Left colon (tissue), 2 donors: Measurements from ENCODE around the gene DDX23. TPM values are rescaled to one million over a fixed set of nuclear protein-coding genes. Genes with fewer than 3 reads are reported as not detected.
A peak's percentile ranks its signal among the peaks of the same experiment; 100 is the strongest.
"Not testable (repeated sequence)": the region's sequence is repeated elsewhere in the genome, so short reads cannot be mapped to it uniquely, and the experiment has no call there.

Experiments used
- ATAC-seq: fragments of 200-7000 bp; cut with Tn5 transposase; one replicate; pipeline ENCODE4 v1.9.1; 2020; ENCODE audit warnings: mild to moderate bottlenecking, moderate library complexity
- DNase-seq, 2 donors: peaks; one replicate each; pipeline ENCODE4 v3.0.0-alpha.2; 2020
- intact Hi-C, 2 donors: fragments of 100-400 bp; cut with DNase I in 1 of 2; cut with micrococcal nuclease in 1 of 2; formaldehyde crosslinking; loops; one replicate each; pipeline versions ENCODE4 v1.11.2 to v1.14.0; 2022; cut with DNase I, micrococcal nuclease
- total RNA-seq, 2 donors: library from RNA; stranded (reverse); fragmentation: NEBNext Ultra II Directional; extraction: Animal tissue kit (Norgen Biotek cat#: 25700); gene quantifications; one replicate each; pipeline ENCODE4 v1.2.1, GENCODE V29; 2021
- donor health status: DM: no; HTN: no; CAD: no.
- donor health status: DM: yes; HTN: yes; CAD: no.

DDX23 gene
- total RNA-seq, 2 donors from 2014 or later, result 74.6 to 79.8 TPM

- ATAC-seq (peak; percentile 38), DNase-seq (no peak)
- intact Hi-C loops, result no loop called here
Measured at GRCh38 chr12:48866052-48866711, 14.2 kb upstream of the DDX23 start.

GRCh38 chr12:48865281-48866051 lies 13.5 kb upstream of the DDX23 start, which contains the start of gene RND1:
RND1 (minus strand) TSS chr12:48865870; CDS start chr12:48865767, 103 bp downstream.
- intact Hi-C loops, result no loop called here
- ATAC-seq, result peak; percentile 94
- DNase-seq, result peak; percentile 87 to 92

- intact Hi-C loops, result no loop called here
- no peak for ATAC-seq
Measured at GRCh38 chr12:48863291-48863690, 11.3 kb upstream of the DDX23 start.

GRCh38 chr12:48862760-48863159 lies 10.8 kb upstream of the DDX23 start:
- no peak for ATAC-seq
- intact Hi-C loops, result no loop called here

More at GRCh38 chr12:48863291-48863690, 11.3 kb upstream of the DDX23 start:
- DNase-seq, result no peak

GRCh38 chr12:48861111-48861510 lies 9.1 kb upstream of the DDX23 start:
- no peak for DNase-seq
- ATAC-seq, result no peak
- intact Hi-C loops, result no loop called here

More at GRCh38 chr12:48862760-48863159, 10.8 kb upstream of the DDX23 start:
- no peak for DNase-seq

- DNase-seq, intact Hi-C loops, ATAC-seq: not testable (repeated sequence)
Measured at GRCh38 chr12:48860236-48860635, 8.3 kb upstream of the DDX23 start.

- no peak for ATAC-seq
- intact Hi-C loops, result loop anchor here in 1 of 2 donors (10.0 kb wide), 1 partner anchor 75 kb away; no protein-coding TSS in a partner anchor
- DNase-seq, result no peak
Measured at GRCh38 chr12:48859607-48860006, 7.6 kb upstream of the DDX23 start.

- intact Hi-C loops, result loop anchor here in 1 of 2 donors (10.0 kb wide), 1 partner anchor 77 kb away; no protein-coding TSS in a partner anchor
- DNase-seq, result no peak
- no peak for ATAC-seq
Measured at GRCh38 chr12:48858043-48858442, 6.1 kb upstream of the DDX23 start.

GRCh38 chr12:48857278-48857994 lies 5.5 kb upstream of the DDX23 start:
- intact Hi-C loops, result loop anchor here in 1 of 2 donors (10.0 kb wide), 1 partner anchor 77 kb away; no protein-coding TSS in a partner anchor
- no peak for ATAC-seq
- no peak for DNase-seq

GRCh38 chr12:48856379-48856778 lies 4.4 kb upstream of the DDX23 start:
- ATAC-seq, result no peak
- no peak for DNase-seq
- intact Hi-C loops, result loop anchor here in 1 of 2 donors (10.0 kb wide), 1 partner anchor 78 kb away; no protein-coding TSS in a partner anchor

GRCh38 chr12:48854932-48855331 lies 3.0 kb upstream of the DDX23 start:
- intact Hi-C loops, result loop anchor here in 1 of 2 donors (5.0 to 10.0 kb wide), 2 partner anchors 80 to 142 kb away; partner anchors contain the start of gene DDN
- DNase-seq, ATAC-seq: not testable (repeated sequence)

- no peak for ATAC-seq
- intact Hi-C loops, result loop anchor here in 1 of 2 donors (5.0 to 10.0 kb wide), 2 partner anchors 80 to 143 kb away; partner anchors contain the start of gene DDN
- no peak for DNase-seq
Measured at GRCh38 chr12:48854488-48854887, 2.5 kb upstream of the DDX23 start.

GRCh38 chr12:48852734-48853688 lies 1.0 kb upstream of the DDX23 start:
- intact Hi-C loops, result loop anchor here in 1 of 2 donors (2.0 to 10.0 kb wide), 3 partner anchors 38 to 144 kb away; partner anchors contain the start of gene DDN
- DNase-seq (peak; percentile 80 to 90), ATAC-seq (peak; percentile 58)

- intact Hi-C loops, ATAC-seq, DNase-seq: not testable (repeated sequence)
Measured at GRCh38 chr12:48842021-48842420, 9.9 kb downstream of the DDX23 start.

- intact Hi-C loops, result no loop called here
- ATAC-seq, result no peak
- DNase-seq, result no peak
Measured at GRCh38 chr12:48838048-48838447, 13.9 kb downstream of the DDX23 start.

GRCh38 chr12:48832321-48833060 lies 19.5 kb downstream of the DDX23 start:
- intact Hi-C loops, result no loop called here
- no peak for ATAC-seq
- no peak for DNase-seq

- DNase-seq (no peak), ATAC-seq (no peak)
- intact Hi-C loops, result no loop called here
Measured at GRCh38 chr12:48831257-48831656, 20.7 kb downstream of the DDX23 start.
